ENCODE measurements around the gene KIAA1958. TPM values are rescaled to one million over a fixed set of nuclear protein-coding genes. Genes with fewer than 3 reads are reported as not detected.

The KIAA1958 gene
- total RNA-seq, 1 experiment from 2014 or later, result 4.2 TPM

- no peak for ATAC-seq
- no peaks in the 10 kb centered on the region for H3K79me2 ChIP-seq (ENCODE audit: low read length)
- no peaks in the 10 kb centered on the region for H3K9me3 ChIP-seq (ENCODE audit: low read length)
- H3K27me3 ChIP-seq (ENCODE audit: low read length), result no peaks in the 10 kb centered on the region
- no peak for DNase-seq
- ChIA-PET CTCF (no interaction called here), POLR2A (ENCODE audit: unreplicated experiment) (no interaction called here)
- H2AFZ ChIP-seq (ENCODE audit: low read length), result no peak overlapping the region
- no peak overlapping the region for H3K4me2 ChIP-seq (ENCODE audit: low read length)
- H4K20me1 ChIP-seq (ENCODE audit: low read length), result no peaks in the 10 kb centered on the region
- H3K4me1 ChIP-seq (ENCODE audit: insufficient read depth, low read length), result peaks cover 11% of the 10 kb centered on the region
- peaks cover 5% of the 10 kb centered on the region for H3F3A ChIP-seq (ENCODE audit: low read length, unreplicated experiment)
- no peak overlapping the region for H3K27ac ChIP-seq (ENCODE audit: low read length)
- TF ChIP-seq EZH2phosphoT487 (IDR thresholded peaks at IDR 0.05; ENCODE audit: borderline replicate concordance, low read length), result no peak
- no peak for TF ChIP-seq EZH2 (IDR thresholded peaks at IDR 0.05; ENCODE audit: low read length, unreplicated experiment)
- no peak for TF ChIP-seq CTCF (conservative IDR thresholded peaks at IDR 0.05; ENCODE audit: low read depth, low read length)
- no peaks in the 10 kb centered on the region for H3K9me2 ChIP-seq (replicated peaks; ENCODE audit: low read length)
- H3K9ac ChIP-seq (ENCODE audit: low read length), result no peak overlapping the region
- H3K4me3 ChIP-seq (ENCODE audit: low read length), result no peak overlapping the region
- BruUV-seq (replicated peaks), result no TSS peak
- intact Hi-C loops (cut with micrococcal nuclease), result no loop called here
- no peaks in the 10 kb centered on the region for H3K36me3 ChIP-seq (ENCODE audit: low read depth, low read length)
Measured at GRCh38 chr9:112605518-112605917, 118.9 kb downstream of the KIAA1958 start.

- no peak overlapping the region for H3K4me2 ChIP-seq (ENCODE audit: low read length)
- H3K36me3 ChIP-seq (ENCODE audit: low read depth, low read length), result no peaks in the 10 kb centered on the region
- H4K20me1 ChIP-seq (ENCODE audit: low read length), result no peaks in the 10 kb centered on the region
- H3K27me3 ChIP-seq (ENCODE audit: low read length), result no peaks in the 10 kb centered on the region
- no peak overlapping the region for H3K27ac ChIP-seq (ENCODE audit: low read length)
- intact Hi-C loops (cut with micrococcal nuclease), result no loop called here
- ATAC-seq (no peak), DNase-seq (no peak)
- CTCF ChIA-PET, result no interaction called here
- H2AFZ ChIP-seq (ENCODE audit: low read length), result no peak overlapping the region
- H3K4me3 ChIP-seq (ENCODE audit: low read length), result no peak overlapping the region
- H3K9me2 ChIP-seq (replicated peaks; ENCODE audit: low read length), result no peaks in the 10 kb centered on the region
- H3F3A ChIP-seq (ENCODE audit: low read length, unreplicated experiment), result peaks cover 5% of the 10 kb centered on the region
- peaks cover 10% of the 10 kb centered on the region for H3K4me1 ChIP-seq (ENCODE audit: insufficient read depth, low read length)
- no peak for TF ChIP-seq EZH2phosphoT487 (IDR thresholded peaks at IDR 0.05; ENCODE audit: borderline replicate concordance, low read length)
- TF ChIP-seq EZH2 (IDR thresholded peaks at IDR 0.05; ENCODE audit: low read length, unreplicated experiment), result no peak
- no peak for TF ChIP-seq CTCF (conservative IDR thresholded peaks at IDR 0.05; ENCODE audit: low read depth, low read length)
- BruUV-seq (replicated peaks), result no TSS peak
- no peaks in the 10 kb centered on the region for H3K79me2 ChIP-seq (ENCODE audit: low read length)
- no peaks in the 10 kb centered on the region for H3K9me3 ChIP-seq (ENCODE audit: low read length)
- no peak overlapping the region for H3K9ac ChIP-seq (ENCODE audit: low read length)
- POLR2A ChIA-PET (ENCODE audit: unreplicated experiment), result no interaction called here
Measured at GRCh38 chr9:112605963-112606699, 119.5 kb downstream of the KIAA1958 start.

DNA sequence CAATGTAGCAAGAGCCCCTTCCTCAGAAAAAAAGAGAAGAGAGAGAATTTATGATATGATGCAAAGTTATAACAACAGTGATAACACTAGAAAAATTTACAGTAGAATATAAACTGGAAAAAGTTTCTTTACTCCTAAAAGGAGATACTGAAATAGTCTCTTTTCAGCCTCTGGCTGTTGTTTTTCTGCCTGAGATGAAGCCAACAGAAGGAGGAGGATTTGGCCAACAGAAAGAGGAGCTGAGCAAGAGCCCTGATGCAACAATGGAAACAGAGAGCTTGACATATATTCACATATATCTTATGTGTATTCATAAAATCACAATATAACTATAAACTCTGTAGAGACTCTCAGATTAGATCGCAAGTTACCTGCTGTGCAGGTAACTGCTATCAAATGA, 122.2 kb downstream of the KIAA1958 start:
- Histone ChIP-seq H3K9me2 (replicated peaks; ENCODE audit: low read length) (no peaks in the 10 kb centered on the region), H4K20me1 (ENCODE audit: low read length) (no peaks in the 10 kb centered on the region), H3K79me2 (ENCODE audit: low read length) (no peaks in the 10 kb centered on the region), H3K9ac (ENCODE audit: low read length) (no peak overlapping the region), H3K4me2 (ENCODE audit: low read length) (no peak overlapping the region), H3K27ac (ENCODE audit: low read length) (no peak overlapping the region), H3K4me3 (ENCODE audit: low read length) (no peak overlapping the region), H2AFZ (ENCODE audit: low read length) (no peak overlapping the region), H3F3A (ENCODE audit: low read length, unreplicated experiment) (no peaks in the 10 kb centered on the region), H3K9me3 (ENCODE audit: low read length) (no peaks in the 10 kb centered on the region), H3K4me1 (ENCODE audit: insufficient read depth, low read length) (no peaks in the 10 kb centered on the region), H3K27me3 (ENCODE audit: low read length) (no peaks in the 10 kb centered on the region), H3K36me3 (ENCODE audit: low read depth, low read length) (no peaks in the 10 kb centered on the region)
- no peak for TF ChIP-seq EZH2 (IDR thresholded peaks at IDR 0.05; ENCODE audit: low read length, unreplicated experiment)
- TF ChIP-seq CTCF (conservative IDR thresholded peaks at IDR 0.05; ENCODE audit: low read depth, low read length), result no peak
- no peak for TF ChIP-seq EZH2phosphoT487 (IDR thresholded peaks at IDR 0.05; ENCODE audit: borderline replicate concordance, low read length)
- ChIA-PET CTCF (no interaction called here), POLR2A (ENCODE audit: unreplicated experiment) (no interaction called here)
- intact Hi-C loops (cut with micrococcal nuclease), result no loop called here
- BruUV-seq (replicated peaks), result no TSS peak
- ATAC-seq, result no peak
- DNase-seq, result no peak
